Right ventricle myocardium inferior (tissue), 1 donor: ENCODE measurements around the gene DNASE1L2. TPM values are rescaled to one million over a fixed set of nuclear protein-coding genes. Genes with fewer than 3 reads are reported as not detected.

Source experiments
- ATAC-seq: fragments of 200-7000 bp; cut with Tn5 transposase; one replicate; pipeline ENCODE4 v1.9.1; 2020; ENCODE audit warnings: mild to moderate bottlenecking, moderate library complexity
- DNase-seq: peaks from one replicate; pipeline ENCODE4 v3.0.0; 2021; ENCODE audit errors: missing footprints
- intact Hi-C: fragments of 100-400 bp; cut with DNase I; formaldehyde crosslinking; loops from one replicate; pipeline ENCODE4 v1.11.0; 2022
- total RNA-seq: library from RNA; stranded (reverse); fragmentation: NEBNext Ultra II Directional; extraction: Animal tissue kit (Norgen Biotek cat#: 25700); gene quantifications from one replicate; pipeline ENCODE4 v1.2.1, GENCODE V29; 2021
- donor health status: DM: no; HTN: yes; CAD: no; lungs with severe emphysema.

The DNASE1L2 gene
- total RNA-seq, 1 donor from 2014 or later = 0.49 TPM

GRCh38 chr16:2213817-2214718 is 22.2 kb upstream of the DNASE1L2 start:
- intact Hi-C loops = loop anchor here (5.0 kb wide), 1 partner anchor 252 kb away; the partner anchor contains the start of gene RPS2
- no peak for DNase-seq
- no peak for ATAC-seq

DNA sequence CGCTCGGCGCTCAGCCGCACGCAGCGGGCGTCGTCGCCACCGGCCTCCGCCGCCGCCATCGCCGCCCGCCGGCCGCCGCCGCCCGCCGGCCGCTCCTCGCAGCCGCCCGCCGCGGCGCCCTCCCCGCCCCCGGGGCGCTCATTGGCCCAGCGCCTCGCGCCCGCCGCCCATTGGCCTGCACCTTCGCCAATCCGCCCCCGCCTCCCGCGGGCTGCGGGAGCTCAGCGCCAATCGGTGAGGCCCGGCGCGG is 21.6 kb upstream of the DNASE1L2 start, which contains the start of gene PGP:
Gene PGP, minus strand, starts transcription at position 122 of the 250 bp plus-strand sequence. Its CDS starts 63 bp downstream, at position 59.
- DNase-seq (no peak), ATAC-seq (peak; percentile 84)
- intact Hi-C loops = loop anchor here (5.0 kb wide), 1 partner anchor 252 kb away; the partner anchor contains the start of gene RPS2

- intact Hi-C loops = no loop called here
- no peak for ATAC-seq
- no peak for DNase-seq
These were observed 19.9 kb upstream of the DNASE1L2 start for GRCh38 chr16:2216330-2216729.

DNA sequence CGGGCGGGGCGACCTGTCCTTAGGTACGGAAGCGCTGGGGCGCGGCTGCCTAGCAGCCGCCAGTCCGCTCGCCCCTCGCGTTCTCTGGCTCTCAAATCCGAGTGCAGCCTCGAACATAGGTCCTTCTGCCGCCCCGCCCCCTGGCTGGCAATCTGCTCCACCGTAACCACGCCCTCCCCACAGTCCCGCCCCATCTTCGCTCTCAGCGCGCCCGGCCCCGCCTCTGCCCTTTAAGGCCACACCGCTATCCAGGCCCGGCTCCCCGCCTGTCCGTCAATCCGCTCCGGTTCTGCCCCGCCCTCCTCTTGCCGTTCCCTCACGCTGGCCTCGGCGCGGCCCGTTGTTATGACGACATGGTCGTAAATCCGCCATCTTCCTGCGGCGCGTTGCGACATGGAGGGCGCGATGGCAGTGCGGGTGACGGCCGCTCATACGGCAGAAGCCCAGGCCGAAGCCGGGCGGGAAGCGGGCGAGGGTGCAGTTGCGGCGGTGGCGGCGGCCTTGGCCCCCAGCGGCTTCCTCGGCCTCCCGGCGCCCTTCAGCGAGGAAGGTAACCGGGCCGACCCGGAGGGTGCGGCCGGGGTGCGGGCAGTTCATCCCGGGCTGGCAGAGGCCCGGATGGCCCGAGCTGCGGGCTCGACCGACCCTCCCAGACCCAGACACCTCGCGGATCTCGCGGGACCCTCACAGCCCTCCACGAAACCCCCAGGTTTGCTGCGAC is 12.9 kb upstream of the DNASE1L2 start, which contains the start of gene E4F1:
Gene E4F1, plus strand, starts transcription at position 371 of the 721 bp plus-strand sequence. Its CDS starts 23 bp downstream, at position 394.
- intact Hi-C loops = no loop called here
- DNase-seq = peak; percentile 100
- peak; percentile 100 for ATAC-seq

DNA sequence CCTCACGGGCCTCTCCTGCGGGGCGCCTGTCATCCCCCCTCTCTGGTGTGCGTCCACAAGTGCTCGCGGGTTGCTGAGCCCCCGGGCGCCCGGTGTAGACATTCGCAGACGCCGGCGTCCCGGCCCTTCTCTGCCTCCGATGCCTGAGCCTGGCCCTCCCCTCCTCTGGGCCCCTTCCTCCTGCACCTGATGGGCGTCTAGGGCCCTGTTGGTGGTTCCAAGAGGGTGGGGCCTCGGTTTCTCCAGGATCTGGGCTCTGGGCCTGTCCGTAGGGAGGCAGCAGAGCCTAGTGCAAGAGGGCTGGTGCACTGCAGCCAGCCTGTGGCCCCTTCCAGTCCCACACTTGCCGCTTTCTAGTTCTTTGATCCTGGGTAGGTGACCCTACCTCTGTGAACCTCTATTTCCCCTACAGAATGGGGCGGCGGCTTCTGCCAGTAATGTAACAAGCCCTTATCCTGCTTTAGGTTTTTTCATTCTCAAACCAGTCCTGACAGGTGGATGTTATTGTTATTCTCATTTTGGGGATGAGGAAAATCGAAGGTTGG is 12.2 kb upstream of the DNASE1L2 start:
- intact Hi-C loops = loop anchor here (2.0 kb wide), 1 partner anchor 27 kb away; the partner anchor contains the start of gene ECI1
- no peak for DNase-seq
- ATAC-seq = peak; percentile 45

DNA sequence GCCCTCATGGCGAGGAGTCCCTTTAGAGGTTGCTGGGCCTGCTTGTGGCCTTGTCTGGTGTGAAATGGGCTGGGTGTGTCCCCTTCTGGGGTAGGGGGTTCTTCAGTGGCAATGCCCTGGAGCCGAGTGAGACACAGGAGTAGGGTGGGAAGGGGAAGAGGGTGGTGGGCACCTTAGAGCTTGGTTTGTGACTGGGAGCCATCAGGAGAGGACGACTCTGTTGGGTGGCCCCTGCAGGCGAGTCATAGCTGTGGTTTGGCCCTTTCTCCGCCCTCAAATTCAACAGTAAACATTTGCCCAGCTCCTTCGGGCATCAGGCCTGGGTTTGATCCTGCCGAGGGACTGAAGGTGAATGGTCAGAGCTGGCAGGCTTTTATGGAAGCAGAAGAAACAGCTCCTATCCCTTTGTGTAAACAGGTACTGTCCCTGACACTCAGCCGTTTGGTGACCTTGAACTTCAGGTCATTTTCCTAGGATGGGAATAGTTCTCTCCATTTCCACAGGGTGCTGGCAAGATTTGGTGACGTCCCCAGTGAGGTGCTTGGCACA is 9.9 kb upstream of the DNASE1L2 start:
- intact Hi-C loops = no loop called here
- no peak for DNase-seq
- ATAC-seq = no peak

DNA sequence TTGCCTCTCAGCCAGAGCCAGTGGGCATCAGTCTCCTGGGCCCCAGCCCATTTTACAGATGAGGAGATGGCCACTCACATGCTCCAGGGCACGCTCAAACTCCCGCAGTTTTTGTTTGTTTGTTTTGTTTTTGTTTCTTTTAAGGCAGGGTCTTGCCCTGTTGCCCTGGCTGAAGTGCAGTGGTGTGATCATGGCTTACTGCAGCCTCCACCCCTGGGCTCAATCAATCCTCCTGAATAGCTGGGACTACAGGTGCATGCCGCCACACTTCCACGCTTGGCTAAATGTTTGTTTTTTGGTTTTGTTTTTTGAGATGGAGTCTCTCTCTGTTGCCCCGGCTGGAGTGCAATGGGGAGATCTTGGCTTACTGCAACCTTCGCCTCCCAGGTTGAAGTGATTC is 9.3 kb upstream of the DNASE1L2 start:
- ATAC-seq (no peak), DNase-seq (no peak)
- intact Hi-C loops = no loop called here

- intact Hi-C loops = no loop called here
- DNase-seq = no peak
- ATAC-seq = no peak
These were observed 8.0 kb upstream of the DNASE1L2 start for GRCh38 chr16:2228161-2228824.

DNA sequence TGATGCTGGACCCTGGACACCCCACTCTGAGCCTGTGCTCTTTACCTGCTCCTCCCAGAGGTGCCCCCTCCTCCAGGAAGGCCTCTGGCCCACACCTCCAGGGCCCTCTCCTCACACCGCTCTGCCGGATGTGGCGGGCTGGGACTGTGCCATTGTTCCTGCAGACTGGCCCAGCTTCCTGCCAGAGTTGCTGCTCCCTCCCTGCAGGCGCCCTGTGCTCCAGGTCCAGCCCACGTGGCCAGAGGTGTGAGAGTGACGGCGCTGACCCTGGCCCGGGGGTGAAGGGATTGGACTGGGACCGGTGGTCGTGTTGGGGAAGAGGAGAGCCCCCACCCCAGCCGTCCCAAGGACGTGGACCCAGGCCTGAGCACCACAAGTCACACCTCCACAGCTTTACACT is 7.2 kb upstream of the DNASE1L2 start:
- no peak for ATAC-seq
- intact Hi-C loops = no loop called here
- no peak for DNase-seq

DNA sequence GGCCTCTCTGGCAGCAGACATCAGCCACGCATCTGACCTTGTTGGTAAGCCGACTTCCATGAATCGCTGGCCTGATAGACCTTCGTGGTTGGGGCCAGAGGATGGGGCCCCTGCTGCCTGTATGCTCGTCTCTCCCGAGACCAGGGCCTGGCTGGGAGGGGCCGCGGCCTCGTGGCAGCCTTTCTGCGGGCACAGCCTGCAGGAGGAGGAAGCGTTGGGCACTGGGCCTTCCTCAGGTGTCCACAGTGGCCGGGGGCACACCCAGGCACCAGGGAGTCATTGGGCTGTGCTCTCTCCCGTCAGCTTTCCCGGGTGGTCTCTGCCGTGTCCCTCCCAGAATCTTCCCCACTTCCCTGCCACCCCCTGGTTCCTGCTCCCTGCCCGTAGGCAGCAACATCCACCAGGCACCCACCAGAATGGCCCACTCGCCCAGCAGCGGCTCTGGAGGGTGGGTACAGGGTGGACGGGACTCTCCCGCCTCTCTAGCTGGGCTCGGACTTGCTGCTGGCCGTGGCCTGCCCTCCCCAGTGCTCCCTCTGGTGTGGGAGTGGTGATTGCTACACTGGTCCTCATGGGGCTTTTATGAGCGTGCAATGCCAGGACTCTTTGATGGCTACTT is 6.5 kb upstream of the DNASE1L2 start:
- ATAC-seq = no peak
- intact Hi-C loops = no loop called here
- no peak for DNase-seq

DNA sequence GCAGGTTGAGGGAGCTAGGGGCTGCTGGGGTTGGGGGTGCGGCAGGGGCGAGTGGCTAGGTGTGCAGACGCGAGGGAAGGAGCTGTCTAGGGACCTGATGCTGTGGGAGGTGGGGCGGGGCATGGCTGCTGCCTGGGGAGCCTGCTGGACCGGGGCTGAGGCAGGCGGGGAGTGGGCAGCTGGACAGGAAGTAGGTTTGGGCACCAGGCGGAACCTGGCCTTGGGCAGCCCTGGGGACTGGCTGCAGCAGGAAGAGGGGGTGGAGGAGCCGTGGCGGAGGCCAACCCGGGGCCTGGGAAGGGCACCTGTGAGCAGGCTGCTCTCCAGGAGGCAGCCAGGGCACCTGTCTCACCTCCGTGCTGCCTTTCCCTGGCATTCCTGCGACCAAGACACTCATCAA is 5.9 kb upstream of the DNASE1L2 start:
- no peak for DNase-seq
- intact Hi-C loops = no loop called here
- no peak for ATAC-seq

DNA sequence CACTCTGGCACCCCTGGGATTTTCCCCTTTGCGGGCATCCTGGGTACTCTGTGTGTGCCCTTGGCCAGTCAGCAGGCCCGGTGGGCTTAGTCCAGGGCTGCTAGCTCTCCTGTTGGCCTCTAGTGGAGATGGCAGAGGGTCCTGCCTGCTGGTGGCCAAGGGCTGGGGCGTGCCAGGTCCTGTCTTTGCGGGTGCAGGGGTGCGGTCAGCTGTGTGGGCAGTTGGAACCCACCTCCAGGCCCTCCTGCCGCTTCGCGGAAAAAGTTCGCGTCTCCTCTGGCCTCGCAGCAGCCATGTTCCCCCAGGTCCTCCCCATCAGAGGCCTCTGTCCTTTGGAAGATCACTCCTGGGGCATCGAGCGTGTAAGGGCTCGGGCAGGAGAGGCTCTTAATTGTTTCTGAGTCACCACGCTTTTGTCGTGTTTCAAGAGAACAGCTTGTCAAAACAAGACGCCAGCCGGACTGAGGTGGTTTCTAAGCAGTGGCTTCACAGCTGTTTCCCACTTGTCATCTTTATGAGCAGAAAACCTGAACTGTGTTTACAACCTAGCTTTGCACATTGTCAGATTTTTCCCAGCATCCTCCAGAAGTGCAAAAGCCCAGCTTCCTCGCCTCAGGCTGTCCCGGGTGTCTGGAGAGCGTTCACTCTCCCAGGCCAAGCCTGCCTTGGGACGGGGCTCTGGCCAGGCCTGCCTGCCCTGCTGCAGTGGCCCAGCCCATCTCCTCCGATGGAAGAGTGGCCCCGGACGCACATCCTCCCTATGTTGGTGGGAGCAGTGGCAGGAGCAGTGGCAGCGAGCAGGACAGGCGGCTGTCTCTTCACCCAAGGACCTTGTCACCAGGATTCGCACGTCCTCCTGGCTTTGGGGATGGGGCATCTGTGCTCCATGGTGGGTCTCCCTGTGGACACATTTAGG is 5.0 kb upstream of the DNASE1L2 start:
- ATAC-seq (no peak), DNase-seq (no peak)
- intact Hi-C loops = no loop called here

DNA sequence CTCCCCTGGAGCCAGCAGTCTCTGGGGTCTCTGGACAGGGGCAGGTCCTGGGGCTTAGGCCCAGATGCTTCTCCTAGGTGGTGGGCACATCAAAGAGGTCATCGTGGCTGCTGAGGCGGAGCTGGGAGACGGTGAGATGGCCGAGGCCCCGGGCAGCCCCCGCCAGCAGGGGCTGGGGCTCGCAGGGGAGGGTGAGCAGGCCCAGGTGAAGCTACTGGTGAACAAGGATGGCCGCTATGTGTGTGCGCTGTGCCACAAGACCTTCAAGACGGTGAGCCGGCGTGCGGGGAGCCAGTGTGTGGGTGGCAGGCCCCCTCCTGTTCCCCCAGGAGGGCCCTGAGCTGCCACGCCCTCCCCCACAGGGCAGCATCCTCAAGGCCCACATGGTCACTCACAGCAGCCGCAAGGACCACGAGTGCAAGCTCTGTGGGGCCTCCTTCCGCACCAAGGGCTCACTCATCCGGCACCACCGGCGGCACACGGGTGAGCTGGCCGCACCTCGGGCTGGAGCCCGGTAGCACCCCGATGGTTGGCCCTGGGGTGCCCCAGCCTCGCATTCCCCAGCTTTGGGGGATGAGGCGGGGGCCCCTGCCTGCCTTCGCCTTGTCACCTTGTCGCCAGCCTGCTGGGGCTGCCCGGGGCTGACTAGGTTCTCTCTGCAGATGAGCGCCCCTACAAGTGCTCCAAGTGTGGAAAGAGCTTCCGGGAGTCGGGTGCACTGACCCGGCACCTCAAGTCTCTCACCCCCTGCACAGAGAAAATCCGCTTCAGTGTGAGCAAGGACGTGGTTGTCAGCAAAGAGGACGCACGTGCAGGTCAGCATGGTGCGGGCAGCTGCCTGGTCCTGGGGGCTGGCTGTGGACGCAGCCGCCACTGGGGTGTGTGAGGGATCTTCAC is 3.9 kb upstream of the DNASE1L2 start:
- no peak for ATAC-seq
- intact Hi-C loops = no loop called here
- no peak for DNase-seq

- DNase-seq (no peak), ATAC-seq (no peak)
- intact Hi-C loops = no loop called here
These were observed 3.0 kb upstream of the DNASE1L2 start for GRCh38 chr16:2233046-2233775.

- DNase-seq (no peak), ATAC-seq (no peak)
- intact Hi-C loops = no loop called here
These were observed 2.1 kb upstream of the DNASE1L2 start for GRCh38 chr16:2233872-2234812.
